LNCaP clone FGC (cell line): ENCODE measurements around the gene SPATA19.

Experiments used
- DNase-seq: peaks from one replicate; pipeline ENCODE4 v3.0.0-alpha.2; 2011; ENCODE audit warnings: low read depth
- H3K4me3 ChIP-seq: 2 replicates; pipeline ENCODE4 v1.5.1; 2011; ENCODE audit warnings: mild to moderate bottlenecking, low read depth, low read length, control low read depth
- CTCF ChIP-seq: IDR thresholded peaks from 2 replicates; pipeline ENCODE4 v1.5.1; 2012; ENCODE audit warnings: mild to moderate bottlenecking; ENCODE audit not compliant: control insufficient read depth, insufficient read depth; ENCODE audit errors: extremely low read depth

The SPATA19 gene

GRCh38 chr11:133809569-133810491 lies 35.5 kb downstream of the SPATA19 start:
- H3K4me3 ChIP-seq, result no peak overlapping the region
- no peak for TF ChIP-seq CTCF
- no peak for DNase-seq

GRCh38 chr11:133808393-133809140 lies 36.7 kb downstream of the SPATA19 start:
- TF ChIP-seq CTCF, result no peak
- H3K4me3 ChIP-seq, result no peak overlapping the region
- DNase-seq, result no peak

GRCh38 chr11:133803026-133803425 lies 42.3 kb downstream of the SPATA19 start:
- no peak for TF ChIP-seq CTCF
- no peak overlapping the region for H3K4me3 ChIP-seq
- DNase-seq, result no peak

- no peak overlapping the region for H3K4me3 ChIP-seq
- no peak for DNase-seq
- TF ChIP-seq CTCF, result no peak
Observed at GRCh38 chr11:133801356-133801755, 44.0 kb downstream of the SPATA19 start.

- TF ChIP-seq CTCF, result no peak
- DNase-seq, result no peak
- H3K4me3 ChIP-seq, result no peak overlapping the region
Observed at GRCh38 chr11:133800666-133801065, 44.6 kb downstream of the SPATA19 start.

- no peak overlapping the region for H3K4me3 ChIP-seq
- no peak for DNase-seq
- no peak for TF ChIP-seq CTCF
Observed at GRCh38 chr11:133797554-133797953, 47.8 kb downstream of the SPATA19 start.
